Esophagus muscularis mucosa (tissue), 3 donors: ENCODE data around the gene SEMA5A.

Experiments used
- EP300 ChIP-seq: sonication (generic); formaldehyde crosslinking; IDR thresholded peaks from one replicate; pipeline ENCODE4 v1.6.1; 2017; ENCODE audit warnings: antibody characterized with exemption
- POLR2AphosphoS5 ChIP-seq, 2 donors: sonication (generic); formaldehyde crosslinking; IDR thresholded peaks; one replicate each; pipeline ENCODE4 v1.6.1; 2017; ENCODE audit warnings: antibody characterized with exemption in 2 of 2

- TF ChIP-seq EP300, result no peak
- no peak for TF ChIP-seq POLR2AphosphoS5 (IDR thresholded peaks at IDR 0.05)
These were observed 263.7 kb downstream of the SEMA5A start for GRCh38 chr5:9282211-9282610.
